ENCODE measurements around the gene APCDD1L.
"Not testable (repeated sequence)": the region's sequence is repeated elsewhere in the genome, so short reads cannot be mapped to it uniquely, and the experiment has no call there.

APCDD1L gene

GRCh38 chr20:58513580-58514285 lies 1.5 kb downstream of the APCDD1L start:
- no peak for DNase-seq

- no peak for DNase-seq
These were observed 2.2 kb downstream of the APCDD1L start for GRCh38 chr20:58512808-58513552.

GRCh38 chr20:58511861-58512260 lies 3.3 kb downstream of the APCDD1L start:
- no peak for DNase-seq

- no peak for DNase-seq
These were observed 3.8 kb downstream of the APCDD1L start for GRCh38 chr20:58511364-58511763.

GRCh38 chr20:58510921-58511320 lies 4.3 kb downstream of the APCDD1L start:
- no peak for DNase-seq

GRCh38 chr20:58508762-58509395 lies 6.3 kb downstream of the APCDD1L start:
- no peak for DNase-seq

- DNase-seq: not testable (repeated sequence)
These were observed 8.2 kb downstream of the APCDD1L start for GRCh38 chr20:58506999-58507398.

- no peak for DNase-seq
These were observed 10.6 kb downstream of the APCDD1L start for GRCh38 chr20:58504566-58504965.

GRCh38 chr20:58503668-58504067 lies 11.5 kb downstream of the APCDD1L start:
- DNase-seq: no peak

- DNase-seq: no peak
These were observed 14.9 kb downstream of the APCDD1L start for GRCh38 chr20:58500256-58500655.

- no peak for DNase-seq
These were observed 16.6 kb downstream of the APCDD1L start for GRCh38 chr20:58498470-58499068.

GRCh38 chr20:58497724-58498469 lies 17.3 kb downstream of the APCDD1L start:
- DNase-seq: no peak

GRCh38 chr20:58497076-58497641 lies 18.0 kb downstream of the APCDD1L start:
- no peak for DNase-seq

- no peak for DNase-seq
These were observed 18.8 kb downstream of the APCDD1L start for GRCh38 chr20:58496429-58496769.

- DNase-seq: no peak
These were observed 19.4 kb downstream of the APCDD1L start for GRCh38 chr20:58495623-58496428.

GRCh38 chr20:58494923-58495622 lies 20.1 kb downstream of the APCDD1L start:
- no peak for DNase-seq

GRCh38 chr20:58492795-58493524 lies 22.2 kb downstream of the APCDD1L start:
- no peak for DNase-seq

GRCh38 chr20:58492074-58492718 lies 23.0 kb downstream of the APCDD1L start:
- DNase-seq: no peak

GRCh38 chr20:58486207-58486606 lies 29.0 kb downstream of the APCDD1L start:
- DNase-seq: no peak

GRCh38 chr20:58485393-58485792 lies 29.8 kb downstream of the APCDD1L start:
- DNase-seq: no peak

All from SHP77 treated with DMSO at 0.1 percent for 48 hours (cell line).